Measurements from ENCODE around the gene MED14.

GRCh38 chrX:40663880-40664630 lies 71.3 kb downstream of the MED14 start:
- TF ChIP-seq, protein P1, sequence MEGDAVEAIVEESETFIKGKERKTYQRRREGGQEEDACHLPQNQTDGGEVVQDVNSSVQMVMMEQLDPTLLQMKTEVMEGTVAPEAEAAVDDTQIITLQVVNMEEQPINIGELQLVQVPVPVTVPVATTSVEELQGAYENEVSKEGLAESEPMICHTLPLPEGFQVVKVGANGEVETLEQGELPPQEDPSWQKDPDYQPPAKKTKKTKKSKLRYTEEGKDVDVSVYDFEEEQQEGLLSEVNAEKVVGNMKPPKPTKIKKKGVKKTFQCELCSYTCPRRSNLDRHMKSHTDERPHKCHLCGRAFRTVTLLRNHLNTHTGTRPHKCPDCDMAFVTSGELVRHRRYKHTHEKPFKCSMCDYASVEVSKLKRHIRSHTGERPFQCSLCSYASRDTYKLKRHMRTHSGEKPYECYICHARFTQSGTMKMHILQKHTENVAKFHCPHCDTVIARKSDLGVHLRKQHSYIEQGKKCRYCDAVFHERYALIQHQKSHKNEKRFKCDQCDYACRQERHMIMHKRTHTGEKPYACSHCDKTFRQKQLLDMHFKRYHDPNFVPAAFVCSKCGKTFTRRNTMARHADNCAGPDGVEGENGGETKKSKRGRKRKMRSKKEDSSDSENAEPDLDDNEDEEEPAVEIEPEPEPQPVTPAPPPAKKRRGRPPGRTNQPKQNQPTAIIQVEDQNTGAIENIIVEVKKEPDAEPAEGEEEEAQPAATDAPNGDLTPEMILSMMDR (IDR thresholded peaks at IDR 0.05; ENCODE audit: control extremely low read depth in 1 of 3, insufficient read depth in 1 of 3, low read depth in 1 of 3, low read length in 3 of 3): peak in 2 of 3 experiments; percentile 40 to 46; a peak in 2 of 4 replicates
- TF ChIP-seq EZH2 (IDR thresholded peaks at IDR 0.05; ENCODE audit: low read depth, low read length, severe bottlenecking): no peak
